ENCODE measurements around the gene WNT10A.
A peak's percentile ranks its signal among the peaks of the same experiment; 100 is the strongest.

Gene WNT10A

GRCh38 chr2:218871345-218872302 lies 9.0 kb upstream of the WNT10A start:
- DNase-seq (ENCODE audit: insufficient read length) (no peak), FAIRE-seq (peak; percentile 50)
- TF ChIP-seq POLR2AphosphoS5 (IDR thresholded peaks at IDR 0.05; ENCODE audit: low read depth, low read length) (no peak), POLR2A (IDR thresholded peaks at IDR 0.05; ENCODE audit: low read depth, low read length) (no peak), TAF1 (IDR thresholded peaks at IDR 0.05; ENCODE audit: borderline replicate concordance, low read depth, low read length) (no peak)

DNA sequence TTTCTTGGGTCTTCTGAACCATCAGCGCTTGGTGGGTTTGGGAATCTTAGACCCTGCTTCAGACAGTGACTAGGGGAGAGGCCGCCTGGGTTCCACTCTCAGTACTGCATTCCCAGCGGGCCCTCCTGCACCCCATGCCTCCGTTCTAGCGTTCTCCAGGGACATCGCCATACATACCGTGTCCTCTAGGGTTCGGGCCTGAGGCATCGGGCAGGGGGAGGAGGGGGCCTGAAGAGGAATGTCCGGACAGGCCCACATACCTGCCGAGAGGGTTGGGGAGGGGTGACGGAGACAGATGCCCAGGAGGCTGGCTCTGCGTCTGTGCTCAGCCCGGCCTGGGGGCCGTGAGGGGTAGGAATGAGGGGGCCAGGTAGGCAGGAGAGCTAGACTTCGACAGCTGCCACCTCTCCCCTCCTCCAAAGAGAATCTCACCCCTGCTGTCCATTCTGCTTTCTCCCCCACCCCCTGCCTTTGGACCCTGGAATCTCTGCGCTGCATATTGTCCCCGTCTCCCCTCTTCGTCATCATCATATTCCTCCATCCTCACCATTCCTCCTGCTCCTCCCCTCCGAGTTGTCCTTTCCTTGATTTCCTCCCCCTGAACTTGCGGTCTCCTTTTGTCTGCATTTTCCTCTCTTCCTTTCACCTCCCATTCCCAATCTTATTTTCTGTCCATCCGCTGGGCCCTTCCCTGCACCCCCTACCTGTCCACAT lies 7.8 kb upstream of the WNT10A start:
- TF ChIP-seq POLR2AphosphoS5 (IDR thresholded peaks at IDR 0.05; ENCODE audit: low read depth, low read length) = no peak
- TF ChIP-seq TAF1 (IDR thresholded peaks at IDR 0.05; ENCODE audit: borderline replicate concordance, low read depth, low read length) = no peak
- no peak for TF ChIP-seq POLR2A (IDR thresholded peaks at IDR 0.05; ENCODE audit: low read depth, low read length)
- no peak for FAIRE-seq
- no peak for DNase-seq (ENCODE audit: insufficient read length)

DNA sequence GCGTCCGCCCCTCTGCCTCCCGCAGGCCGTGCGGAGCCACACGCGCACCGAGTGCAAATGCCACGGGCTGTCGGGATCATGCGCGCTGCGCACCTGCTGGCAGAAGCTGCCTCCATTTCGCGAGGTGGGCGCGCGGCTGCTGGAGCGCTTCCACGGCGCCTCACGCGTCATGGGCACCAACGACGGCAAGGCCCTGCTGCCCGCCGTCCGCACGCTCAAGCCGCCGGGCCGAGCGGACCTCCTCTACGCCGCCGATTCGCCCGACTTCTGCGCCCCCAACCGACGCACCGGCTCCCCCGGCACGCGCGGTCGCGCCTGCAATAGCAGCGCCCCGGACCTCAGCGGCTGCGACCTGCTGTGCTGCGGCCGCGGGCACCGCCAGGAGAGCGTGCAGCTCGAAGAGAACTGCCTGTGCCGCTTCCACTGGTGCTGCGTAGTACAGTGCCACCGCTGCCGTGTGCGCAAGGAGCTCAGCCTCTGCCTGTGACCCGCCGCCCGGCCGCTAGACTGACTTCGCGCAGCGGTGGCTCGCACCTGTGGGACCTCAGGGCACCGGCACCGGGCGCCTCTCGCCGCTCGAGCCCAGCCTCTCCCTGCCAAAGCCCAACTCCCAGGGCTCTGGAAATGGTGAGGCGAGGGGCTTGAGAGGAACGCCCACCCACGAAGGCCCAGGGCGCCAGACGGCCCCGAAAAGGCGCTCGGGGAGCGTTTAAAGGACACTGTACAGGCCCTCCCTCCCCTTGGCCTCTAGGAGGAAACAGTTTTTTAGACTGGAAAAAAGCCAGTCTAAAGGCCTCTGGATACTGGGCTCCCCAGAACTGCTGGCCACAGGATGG lies 7.1 kb upstream of the WNT10A start:
- TF ChIP-seq TAF1 (IDR thresholded peaks at IDR 0.05; ENCODE audit: borderline replicate concordance, low read depth, low read length) (no peak), POLR2AphosphoS5 (IDR thresholded peaks at IDR 0.05; ENCODE audit: low read depth, low read length) (no peak), POLR2A (IDR thresholded peaks at IDR 0.05; ENCODE audit: low read depth, low read length) (no peak)
- DNase-seq (ENCODE audit: insufficient read length) (no peak), FAIRE-seq (no peak)

GRCh38 chr2:218875692-218876246 lies 4.9 kb upstream of the WNT10A start:
- DNase-seq (ENCODE audit: insufficient read length) (no peak), FAIRE-seq (peak; percentile 36)
- TF ChIP-seq POLR2A (IDR thresholded peaks at IDR 0.05; ENCODE audit: low read depth, low read length) (no peak), POLR2AphosphoS5 (IDR thresholded peaks at IDR 0.05; ENCODE audit: low read depth, low read length) (no peak), TAF1 (IDR thresholded peaks at IDR 0.05; ENCODE audit: borderline replicate concordance, low read depth, low read length) (no peak)

DNA sequence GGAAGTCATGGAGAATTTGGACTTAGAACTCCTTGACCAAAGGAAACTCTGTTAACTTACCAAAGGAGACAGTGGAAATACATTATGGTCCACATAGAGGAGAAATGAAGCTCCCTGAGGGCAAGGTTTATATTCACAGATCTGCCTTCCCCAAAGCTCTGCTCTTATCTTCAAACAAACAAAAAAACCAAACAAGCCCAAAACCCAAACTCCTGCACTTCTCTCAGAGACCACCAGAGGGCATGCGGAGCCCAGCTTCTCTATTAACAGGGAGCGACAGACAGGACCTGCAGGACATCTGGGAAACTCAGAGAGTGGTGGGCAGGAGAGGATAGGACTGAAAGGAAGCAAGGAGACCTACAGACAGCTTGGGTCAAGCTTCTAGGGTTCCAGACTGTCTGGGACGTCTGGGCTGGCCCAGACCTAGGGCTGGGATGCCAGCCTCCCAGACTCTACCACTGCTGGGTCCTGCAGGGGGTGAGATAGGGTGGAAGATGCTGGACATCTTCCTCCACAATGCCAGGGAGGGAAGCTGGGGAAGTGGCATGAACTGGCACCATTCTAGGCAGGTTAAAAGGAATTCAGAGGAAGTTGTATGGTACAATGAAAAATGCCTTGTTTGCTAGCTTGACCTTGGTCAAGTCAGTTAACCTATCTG lies 4.0 kb upstream of the WNT10A start:
- FAIRE-seq = peak; percentile 56
- no peak for TF ChIP-seq TAF1 (IDR thresholded peaks at IDR 0.05; ENCODE audit: borderline replicate concordance, low read depth, low read length)
- TF ChIP-seq POLR2AphosphoS5 (IDR thresholded peaks at IDR 0.05; ENCODE audit: low read depth, low read length) = no peak
- TF ChIP-seq POLR2A (IDR thresholded peaks at IDR 0.05; ENCODE audit: low read depth, low read length) = no peak
- no peak for DNase-seq (ENCODE audit: insufficient read length)

DNA sequence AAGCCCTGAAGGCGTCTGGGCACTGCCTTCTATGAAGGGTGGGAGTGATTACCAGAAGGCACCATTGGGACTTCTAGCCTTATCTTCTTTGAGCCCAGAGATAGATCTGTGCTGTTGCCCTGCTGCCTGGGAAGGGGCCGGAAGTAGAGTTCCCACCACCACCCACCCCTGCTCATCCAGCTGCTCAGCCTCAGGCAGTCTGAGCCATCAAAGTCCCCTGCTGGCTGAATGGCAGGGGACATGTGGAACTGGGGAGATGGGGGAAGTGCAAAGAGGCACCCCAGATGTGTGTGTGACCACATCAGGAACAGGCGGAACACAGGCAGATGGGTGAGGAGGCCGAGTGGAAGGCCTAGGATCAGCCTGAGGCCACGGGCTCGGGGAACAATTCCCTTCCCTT lies 3.3 kb upstream of the WNT10A start:
- FAIRE-seq (peak; percentile 33), DNase-seq (ENCODE audit: insufficient read length) (no peak)
- TF ChIP-seq POLR2A (IDR thresholded peaks at IDR 0.05; ENCODE audit: low read depth, low read length) (no peak), POLR2AphosphoS5 (IDR thresholded peaks at IDR 0.05; ENCODE audit: low read depth, low read length) (no peak), TAF1 (IDR thresholded peaks at IDR 0.05; ENCODE audit: borderline replicate concordance, low read depth, low read length) (no peak)

- DNase-seq (ENCODE audit: insufficient read length) (no peak), FAIRE-seq (no peak)
- no peak for TF ChIP-seq POLR2AphosphoS5 (IDR thresholded peaks at IDR 0.05; ENCODE audit: low read depth, low read length)
- TF ChIP-seq TAF1 (IDR thresholded peaks at IDR 0.05; ENCODE audit: borderline replicate concordance, low read depth, low read length) = no peak
- no peak for TF ChIP-seq POLR2A (IDR thresholded peaks at IDR 0.05; ENCODE audit: low read depth, low read length)
Measured at GRCh38 chr2:218877891-218878290, 2.8 kb upstream of the WNT10A start.

DNA sequence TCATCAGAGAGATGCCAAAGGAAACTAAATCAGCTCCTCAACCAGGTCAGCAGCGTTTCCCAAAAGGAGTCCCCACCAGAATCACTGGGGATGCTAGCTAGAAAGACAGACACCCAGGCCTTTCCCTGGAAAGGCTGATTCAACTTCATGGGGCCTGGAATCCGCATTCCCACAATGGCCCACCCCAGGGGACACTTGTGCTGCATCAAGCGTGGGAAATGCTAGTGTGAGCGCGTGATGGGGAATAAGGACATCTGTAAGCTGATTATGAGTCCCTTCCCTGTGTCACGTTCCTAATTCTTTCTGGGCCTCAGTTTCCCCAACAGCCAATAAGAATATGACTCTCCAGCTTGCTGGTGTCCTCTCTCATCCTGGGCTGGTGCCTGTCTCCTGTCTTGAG lies 2.2 kb upstream of the WNT10A start:
- TF ChIP-seq POLR2A (IDR thresholded peaks at IDR 0.05; ENCODE audit: low read depth, low read length) (no peak), POLR2AphosphoS5 (IDR thresholded peaks at IDR 0.05; ENCODE audit: low read depth, low read length) (no peak), TAF1 (IDR thresholded peaks at IDR 0.05; ENCODE audit: borderline replicate concordance, low read depth, low read length) (no peak)
- DNase-seq (ENCODE audit: insufficient read length) = no peak
- no peak for FAIRE-seq

- FAIRE-seq (peak; percentile 82), DNase-seq (ENCODE audit: insufficient read length) (no peak)
- TF ChIP-seq POLR2AphosphoS5 (IDR thresholded peaks at IDR 0.05; ENCODE audit: low read depth, low read length) = no peak
- TF ChIP-seq TAF1 (IDR thresholded peaks at IDR 0.05; ENCODE audit: borderline replicate concordance, low read depth, low read length) = no peak
- no peak for TF ChIP-seq POLR2A (IDR thresholded peaks at IDR 0.05; ENCODE audit: low read depth, low read length)
Measured at GRCh38 chr2:218878926-218879761, 1.5 kb upstream of the WNT10A start.

DNA sequence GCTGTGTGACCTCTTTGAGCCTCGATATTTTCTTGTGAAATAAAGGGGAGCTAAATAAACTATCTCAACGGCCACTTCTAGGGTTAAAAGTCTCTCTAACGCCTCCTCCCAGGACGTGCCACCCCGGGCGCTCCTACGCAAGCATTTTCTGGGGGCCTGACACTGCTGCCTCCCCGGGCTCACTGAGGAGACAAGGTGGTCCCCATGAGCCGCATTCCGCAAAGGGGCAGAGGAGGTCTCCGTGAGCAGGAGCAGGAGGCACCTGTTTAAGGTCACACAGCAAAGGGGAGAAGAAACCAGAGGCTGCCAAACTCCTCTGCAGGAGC lies 913 bp upstream of the WNT10A start:
- FAIRE-seq (no peak), DNase-seq (ENCODE audit: insufficient read length) (no peak)
- TF ChIP-seq TAF1 (IDR thresholded peaks at IDR 0.05; ENCODE audit: borderline replicate concordance, low read depth, low read length) (no peak), POLR2AphosphoS5 (IDR thresholded peaks at IDR 0.05; ENCODE audit: low read depth, low read length) (no peak), POLR2A (IDR thresholded peaks at IDR 0.05; ENCODE audit: low read depth, low read length) (no peak)

Measured in GM12892 (cell line).